ENCODE measurements around the gene NTM. TPM values are rescaled to one million over a fixed set of nuclear protein-coding genes. Genes with fewer than 3 reads are reported as not detected.

The NTM gene
- total RNA-seq, 1 donor from 2014 or later = 4.3 TPM

GRCh38 chr11:132311703-132312102 lies 941.3 kb downstream of the NTM start:
- TF ChIP-seq CTCF (IDR thresholded peaks at IDR 0.05; ENCODE audit: unreplicated experiment) = no peak
- Mint-ChIP-seq H3K36me3 (ENCODE audit: insufficient read depth) (no peaks in the 10 kb centered on the region), H3K27me3 (peaks cover 43% of the 10 kb centered on the region), H3K27ac (no peak overlapping the region), H3K9me3 (ENCODE audit: low read depth) (no peaks in the 10 kb centered on the region), H3K4me3 (ENCODE audit: low read depth) (no peak overlapping the region), H3K4me1 (ENCODE audit: low read depth) (no peaks in the 10 kb centered on the region)
- DNase-seq (ENCODE audit: low spot score, unreplicated experiment) = no peak

GRCh38 chr11:132312161-132312560 lies 941.7 kb downstream of the NTM start:
- Mint-ChIP-seq H3K4me1 (ENCODE audit: low read depth) (no peaks in the 10 kb centered on the region), H3K27ac (no peak overlapping the region), H3K36me3 (ENCODE audit: insufficient read depth) (no peaks in the 10 kb centered on the region), H3K4me3 (ENCODE audit: low read depth) (no peak overlapping the region), H3K9me3 (ENCODE audit: low read depth) (no peaks in the 10 kb centered on the region), H3K27me3 (peaks cover 48% of the 10 kb centered on the region)
- no peak for DNase-seq (ENCODE audit: low spot score, unreplicated experiment)
- no peak for TF ChIP-seq CTCF (IDR thresholded peaks at IDR 0.05; ENCODE audit: unreplicated experiment)

- H3K27me3 Mint-ChIP-seq = peaks cover 52% of the 10 kb centered on the region
- H3K9me3 Mint-ChIP-seq (ENCODE audit: low read depth) = no peaks in the 10 kb centered on the region
- H3K27ac Mint-ChIP-seq = no peak overlapping the region
- peak; percentile 73 for TF ChIP-seq CTCF (IDR thresholded peaks at IDR 0.05; ENCODE audit: unreplicated experiment)
- H3K36me3 Mint-ChIP-seq (ENCODE audit: insufficient read depth) = no peaks in the 10 kb centered on the region
- H3K4me3 Mint-ChIP-seq (ENCODE audit: low read depth) = no peak overlapping the region
- DNase-seq (ENCODE audit: low spot score, unreplicated experiment) = no peak
- no peaks in the 10 kb centered on the region for H3K4me1 Mint-ChIP-seq (ENCODE audit: low read depth)
These were observed 942.3 kb downstream of the NTM start for GRCh38 chr11:132312701-132313111.

GRCh38 chr11:132314911-132315455 lies 944.6 kb downstream of the NTM start:
- Mint-ChIP-seq H3K27ac (no peak overlapping the region), H3K4me1 (ENCODE audit: low read depth) (no peaks in the 10 kb centered on the region)
- no peak for TF ChIP-seq CTCF (IDR thresholded peaks at IDR 0.05; ENCODE audit: unreplicated experiment)

GRCh38 chr11:132315696-132316095 lies 945.3 kb downstream of the NTM start:
- H3K27ac Mint-ChIP-seq = no peak overlapping the region
- no peaks in the 10 kb centered on the region for H3K4me1 Mint-ChIP-seq (ENCODE audit: low read depth)
- no peak for TF ChIP-seq CTCF (IDR thresholded peaks at IDR 0.05; ENCODE audit: unreplicated experiment)

More at GRCh38 chr11:132314911-132315455, 944.6 kb downstream of the NTM start:
- Mint-ChIP-seq H3K9me3 (ENCODE audit: low read depth) (peaks cover 5% of the 10 kb centered on the region), H3K4me3 (ENCODE audit: low read depth) (no peak overlapping the region), H3K27me3 (peaks cover 39% of the 10 kb centered on the region), H3K36me3 (ENCODE audit: insufficient read depth) (peaks cover 1% of the 10 kb centered on the region)
- DNase-seq (ENCODE audit: low spot score, unreplicated experiment) = no peak

More at GRCh38 chr11:132315696-132316095, 945.3 kb downstream of the NTM start:
- no peak for DNase-seq (ENCODE audit: low spot score, unreplicated experiment)
- Mint-ChIP-seq H3K36me3 (ENCODE audit: insufficient read depth) (peaks cover 1% of the 10 kb centered on the region), H3K4me3 (ENCODE audit: low read depth) (no peak overlapping the region), H3K9me3 (ENCODE audit: low read depth) (peaks cover 5% of the 10 kb centered on the region), H3K27me3 (peaks cover 32% of the 10 kb centered on the region)
